WERI-Rb-1 (cell line): ENCODE results near the gene CHCHD6.

Experiments
- DNase-seq: peaks from one replicate; pipeline ENCODE4 v3.0.0-alpha.2; 2020
- H3K27ac ChIP-seq: fragments of 250-450 bp; sonication (Bioruptor Pico); 2 replicates; pipeline ENCODE4 v1.5.1; 2020; ENCODE audit warnings: mild to moderate bottlenecking, moderate library complexity
- H3K27me3 ChIP-seq: fragments of 250-450 bp; sonication (Bioruptor Pico); 2 replicates; pipeline ENCODE4 v1.5.1; 2021; ENCODE audit warnings: mild to moderate bottlenecking, low read depth, moderate library complexity; ENCODE audit not compliant: insufficient read depth, severe bottlenecking
- H3K36me3 ChIP-seq: fragments of 250-450 bp; sonication (Bioruptor Pico); 2 replicates; pipeline ENCODE4 v1.5.1; 2020; ENCODE audit warnings: mild to moderate bottlenecking, moderate library complexity
- H3K4me3 ChIP-seq: 2 replicates; pipeline ENCODE4 v1.5.1; 2011; ENCODE audit warnings: low read depth, mild to moderate bottlenecking, control low read depth, low read length
- H3K9me3 ChIP-seq: fragments of 250-450 bp; sonication (Bioruptor Pico); 2 replicates; pipeline ENCODE4 v1.5.1; 2021; ENCODE audit warnings: mild to moderate bottlenecking, moderate library complexity; ENCODE audit not compliant: severe bottlenecking
- CTCF ChIP-seq: IDR thresholded peaks from 2 replicates; pipeline ENCODE4 v1.5.1; 2011; ENCODE audit warnings: low read depth, mild to moderate bottlenecking, control low read depth, inconsistent platforms, low read length

CHCHD6 gene

GRCh38 chr3:126852511-126852910 is 148.5 kb downstream of the CHCHD6 start:
- H3K4me3 ChIP-seq: no peak overlapping the region
- no peak overlapping the region for H3K27ac ChIP-seq
- H3K9me3 ChIP-seq: no peaks in the 10 kb centered on the region
- DNase-seq: no peak
- H3K36me3 ChIP-seq: no peaks in the 10 kb centered on the region; the same call in 1 of the 2 replicates
- TF ChIP-seq CTCF: no peak
- no peaks in the 10 kb centered on the region for H3K27me3 ChIP-seq

GRCh38 chr3:126854666-126855065 is 150.6 kb downstream of the CHCHD6 start:
- Histone ChIP-seq H3K9me3 (no peaks in the 10 kb centered on the region), H3K4me3 (no peak overlapping the region), H3K27me3 (no peaks in the 10 kb centered on the region), H3K27ac (no peak overlapping the region), H3K36me3 (no peaks in the 10 kb centered on the region; the same call in 1 of the 2 replicates)
- no peak for DNase-seq
- no peak for TF ChIP-seq CTCF

- Histone ChIP-seq H3K4me3 (no peak overlapping the region), H3K27ac (no peak overlapping the region), H3K27me3 (no peaks in the 10 kb centered on the region), H3K36me3 (no peaks in the 10 kb centered on the region; the same call in 1 of the 2 replicates), H3K9me3 (no peaks in the 10 kb centered on the region)
- DNase-seq: no peak
- TF ChIP-seq CTCF: no peak
These were observed 151.3 kb downstream of the CHCHD6 start for GRCh38 chr3:126855374-126855773.

GRCh38 chr3:126857928-126858327 is 153.9 kb downstream of the CHCHD6 start:
- no peak for TF ChIP-seq CTCF
- H3K9me3 ChIP-seq: no peaks in the 10 kb centered on the region
- no peak overlapping the region for H3K4me3 ChIP-seq
- H3K27ac ChIP-seq: no peak overlapping the region
- H3K27me3 ChIP-seq: no peaks in the 10 kb centered on the region
- H3K36me3 ChIP-seq: no peaks in the 10 kb centered on the region; the same call in 1 of the 2 replicates
- DNase-seq: no peak

GRCh38 chr3:126858401-126858800 is 154.4 kb downstream of the CHCHD6 start:
- Histone ChIP-seq H3K4me3 (no peak overlapping the region), H3K27me3 (no peaks in the 10 kb centered on the region), H3K27ac (no peak overlapping the region), H3K9me3 (no peaks in the 10 kb centered on the region), H3K36me3 (no peaks in the 10 kb centered on the region; the same call in 1 of the 2 replicates)
- no peak for DNase-seq
- TF ChIP-seq CTCF: no peak

GRCh38 chr3:126858887-126859286 is 154.8 kb downstream of the CHCHD6 start:
- Histone ChIP-seq H3K36me3 (no peaks in the 10 kb centered on the region; the same call in 1 of the 2 replicates), H3K4me3 (no peak overlapping the region), H3K27ac (no peak overlapping the region), H3K9me3 (no peaks in the 10 kb centered on the region), H3K27me3 (no peaks in the 10 kb centered on the region)
- no peak for DNase-seq
- no peak for TF ChIP-seq CTCF
